Activated T-helper 9 cell treated with anti-CD3 and anti-CD28 coated beads, Interleukin-2, amount 50 U/mL, for 16 hours (primary cell): ENCODE results near the gene MAF.

Experiments used
- DNase-seq: peaks from one replicate; pipeline ENCODE4 v3.0.0-alpha.2; 2020; ENCODE audit warnings: low read depth

Gene MAF

GRCh38 chr16:79612207-79612606, 11.7 kb upstream of the MAF start:
- DNase-seq: no peak

DNA sequence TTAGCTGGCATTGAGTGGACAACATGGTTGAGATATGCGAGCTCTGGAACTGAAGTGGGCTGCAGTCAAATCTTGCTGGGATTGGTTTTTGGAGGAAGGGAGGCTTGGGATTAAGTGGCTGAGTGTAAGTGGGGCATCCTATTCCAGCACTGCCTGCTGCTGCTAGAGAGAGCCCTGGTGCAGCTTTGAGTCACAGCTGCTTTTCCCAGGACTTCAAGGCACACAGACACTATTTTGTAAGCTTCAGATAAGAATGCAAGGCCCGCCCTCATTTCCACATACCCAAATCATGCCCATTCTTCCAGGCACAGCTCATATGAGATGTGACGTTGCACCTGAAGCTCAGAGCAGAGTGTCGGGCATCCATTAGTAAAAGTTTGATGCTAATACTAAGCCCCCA, 10.2 kb upstream of the MAF start:
- DNase-seq: no peak

DNA sequence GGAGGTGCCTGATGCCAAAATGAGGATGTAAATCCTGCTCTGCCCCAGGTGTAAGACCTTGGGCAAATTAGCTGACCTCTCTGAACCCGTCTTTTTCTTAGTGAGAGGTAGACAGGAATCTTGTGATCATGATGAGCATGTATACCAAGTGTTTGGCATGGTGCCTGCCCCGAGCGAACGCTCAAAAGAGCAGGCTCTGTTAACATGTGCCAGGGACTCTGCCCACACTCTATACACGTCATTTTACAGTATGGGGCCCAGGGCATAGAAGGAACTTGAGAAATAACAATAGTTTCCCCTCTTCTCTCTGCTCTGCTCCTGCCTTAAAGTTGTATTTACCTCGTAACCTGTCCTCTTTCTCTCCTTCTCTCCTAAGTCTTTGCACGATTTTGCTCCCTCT, 9.3 kb upstream of the MAF start:
- DNase-seq: no peak

- DNase-seq: no peak
Measured at GRCh38 chr16:79608976-79609375, 8.4 kb upstream of the MAF start.

DNA sequence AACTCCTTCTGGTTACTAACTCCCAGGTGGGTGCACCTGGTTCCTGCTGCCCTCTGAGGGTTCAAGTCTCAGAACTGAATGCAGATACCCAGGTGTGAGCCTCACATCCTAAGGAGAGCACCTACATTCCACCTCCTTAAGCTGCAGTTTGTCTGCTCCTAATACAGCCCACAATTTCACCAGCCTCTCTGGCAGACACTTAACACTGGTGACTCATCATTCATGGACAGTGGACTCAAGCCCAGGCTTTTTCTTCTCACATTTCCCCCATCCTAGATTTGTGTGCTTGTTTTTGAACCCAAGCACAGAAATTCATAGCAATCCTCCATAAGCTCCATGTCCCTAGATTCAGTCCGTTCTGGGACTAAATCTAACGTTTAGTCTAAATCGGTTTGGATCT, 7.0 kb upstream of the MAF start:
- no peak for DNase-seq

DNA sequence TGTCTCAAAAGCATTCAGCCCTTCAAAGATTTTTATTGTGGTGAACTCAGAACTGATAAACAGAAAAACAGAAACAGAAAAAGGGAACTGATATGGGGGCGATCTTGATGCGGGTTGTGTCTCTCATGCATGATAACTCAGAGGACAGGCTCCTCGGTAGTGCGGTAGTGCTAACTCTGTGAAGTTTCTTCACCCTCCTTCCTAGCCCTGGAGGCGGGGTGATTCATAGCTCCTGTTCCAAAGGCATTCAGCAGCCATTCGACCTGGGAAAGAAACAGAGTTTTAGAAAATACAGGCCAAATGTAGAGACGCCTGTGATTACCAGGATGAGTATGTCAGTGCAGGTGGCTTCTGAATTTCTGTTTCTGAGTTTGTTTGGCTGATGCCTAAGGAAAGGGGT, 5.5 kb upstream of the MAF start:
- DNase-seq: no peak

- DNase-seq: no peak
Measured at GRCh38 chr16:79603055-79603454, 2.5 kb upstream of the MAF start.

DNA sequence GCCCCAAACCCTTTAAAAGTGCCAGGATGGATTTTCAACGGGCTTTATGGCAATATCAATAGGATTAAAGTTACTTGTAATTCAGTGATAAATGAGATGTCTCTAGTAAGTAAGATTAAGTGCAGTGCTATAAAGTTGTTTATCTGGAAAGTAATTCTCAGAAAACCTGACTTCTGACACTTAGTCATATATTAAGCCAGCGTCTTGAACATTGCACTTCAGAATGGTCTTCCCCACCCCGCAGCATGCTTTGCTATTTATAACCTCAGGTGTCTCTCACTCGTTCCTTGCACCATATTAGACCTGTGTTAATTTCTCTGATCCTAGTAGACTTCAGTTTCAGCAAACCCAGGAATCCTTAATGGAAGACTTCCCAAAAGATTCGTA, 2.1 kb upstream of the MAF start:
- DNase-seq: no peak

DNA sequence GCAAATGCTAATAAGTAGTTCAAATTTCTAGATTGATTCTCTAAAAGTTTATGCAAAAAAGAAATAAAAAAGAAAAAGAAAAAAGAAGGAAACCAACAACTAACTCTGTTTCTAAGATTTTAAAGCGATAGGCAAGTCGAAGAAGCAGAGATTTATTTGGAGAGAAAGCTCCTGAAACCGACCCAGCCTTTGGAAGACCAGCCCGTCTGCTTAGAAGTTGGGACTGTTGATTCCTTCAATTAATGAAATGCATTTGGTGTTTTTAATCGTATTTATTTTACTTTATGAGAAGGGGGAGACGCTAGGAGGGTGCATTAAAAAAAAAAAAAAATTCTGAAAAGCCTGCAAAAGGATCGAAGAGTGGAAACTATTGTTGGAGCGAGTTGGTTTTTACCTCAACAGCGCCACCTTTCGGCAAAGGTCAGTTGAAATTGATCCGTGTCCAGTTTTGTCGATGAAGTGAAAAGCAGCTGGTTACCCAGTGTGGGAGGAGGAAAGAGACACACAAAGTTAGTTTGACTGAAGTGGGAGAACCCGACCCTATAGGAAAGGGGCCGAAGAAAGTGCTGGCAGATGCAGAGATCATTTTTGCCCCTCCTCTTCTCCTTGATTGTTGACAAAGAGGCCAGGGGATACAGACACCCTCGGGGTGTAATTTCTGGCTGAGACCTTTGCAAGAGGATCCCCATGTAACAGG, 1.5 kb upstream of the MAF start:
- DNase-seq: peak; percentile 78

GRCh38 chr16:79601092-79601930, 774 bp upstream of the MAF start:
- DNase-seq: peak; percentile 17

GRCh38 chr16:79599837-79600637, 500 bp downstream of the MAF start:
- peak; percentile 38 for DNase-seq

GRCh38 chr16:79599256-79599836, 1.2 kb downstream of the MAF start:
- no peak for DNase-seq

DNA sequence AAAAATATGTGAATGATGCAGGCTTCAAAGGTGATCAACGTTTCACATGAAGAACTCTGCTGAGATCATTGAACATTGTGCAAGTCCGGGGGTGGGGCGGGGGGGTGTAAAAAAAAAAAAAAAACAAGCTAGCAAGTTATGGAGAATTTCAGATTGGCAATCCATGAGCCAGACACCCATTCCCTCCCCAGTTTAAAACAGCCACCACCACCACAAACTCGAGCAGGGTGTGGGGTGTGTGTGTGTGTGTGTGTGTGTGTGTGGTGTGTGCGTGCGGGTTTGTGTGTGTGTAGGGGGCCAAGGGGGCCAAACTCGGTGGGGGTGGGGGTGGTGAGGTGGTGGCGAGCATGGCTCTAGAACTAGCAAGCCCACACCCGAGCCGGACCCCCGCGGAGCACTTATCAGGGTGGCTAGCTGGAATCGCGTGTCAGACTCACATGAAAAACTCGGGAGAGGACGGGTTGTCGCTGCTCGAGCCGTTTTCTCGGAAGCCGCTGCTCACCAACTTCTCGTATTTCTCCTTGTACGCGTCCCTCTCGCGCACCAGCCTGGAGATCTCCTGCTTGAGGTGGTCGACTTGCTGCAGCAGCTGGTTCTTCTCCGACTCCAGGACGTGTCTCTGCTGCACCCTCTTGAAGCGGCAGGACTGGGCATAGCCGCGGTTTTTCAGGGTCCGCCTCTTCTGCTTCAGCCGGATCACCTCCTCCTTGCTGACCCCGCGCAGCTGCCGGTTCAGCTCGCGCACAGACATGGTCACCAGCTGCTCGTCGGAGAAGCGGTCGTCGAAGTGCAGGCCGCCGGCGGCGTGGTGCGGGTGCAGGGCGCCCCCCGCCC, 2.0 kb downstream of the MAF start:
- peak; percentile 38 for DNase-seq

- DNase-seq: no peak
Measured at GRCh38 chr16:79598063-79598347, 2.5 kb downstream of the MAF start.

GRCh38 chr16:79597277-79598062, 3.1 kb downstream of the MAF start:
- no peak for DNase-seq

- no peak for DNase-seq
Measured at GRCh38 chr16:79595931-79596450, 4.5 kb downstream of the MAF start.

GRCh38 chr16:79595231-79595641, 5.3 kb downstream of the MAF start:
- DNase-seq: no peak

DNA sequence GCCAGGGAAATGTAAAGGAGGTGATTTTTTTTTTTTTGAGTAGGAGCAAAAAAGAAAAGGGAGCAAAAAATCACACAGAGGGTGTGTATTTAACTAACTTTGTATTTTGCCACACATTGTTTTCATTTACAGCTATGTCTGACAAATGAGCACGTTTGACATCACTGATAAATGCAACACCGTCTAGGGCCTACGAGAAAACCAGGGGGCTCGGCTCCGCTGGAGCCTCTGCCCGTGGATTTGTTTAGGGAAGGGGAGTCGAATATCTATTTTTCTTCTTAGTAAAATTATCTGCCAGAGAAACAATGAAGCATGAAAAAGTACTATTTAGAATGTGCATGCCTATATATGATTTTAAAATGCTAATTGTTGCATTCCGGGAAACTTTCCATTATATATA, 6.8 kb downstream of the MAF start:
- DNase-seq: no peak

GRCh38 chr16:79593074-79593531, 7.4 kb downstream of the MAF start:
- no peak for DNase-seq

- DNase-seq: no peak
Measured at GRCh38 chr16:79592186-79592585, 8.4 kb downstream of the MAF start.
